Pancreas (tissue), 10 donors: ENCODE measurements around the gene RAB3GAP2. TPM values are rescaled to one million over a fixed set of nuclear protein-coding genes. Genes with fewer than 3 reads are reported as not detected.

ENCODE experiments used
- ATAC-seq, 4 donors: fragments of 200-7000 bp; cut with Tn5 transposase; one replicate each; pipeline versions ENCODE4 v1.8.0 to v1.9.1; 2020; ENCODE audit warnings: mild to moderate bottlenecking in 4 of 4, moderate library complexity in 4 of 4
- DNase-seq, 6 donors: peaks; one replicate each; pipeline ENCODE4 v3.0.0-alpha.2; 2020
- FAIRE-seq: peaks from 2 replicates; lab custom pipeline; 2012; peaks lifted over from hg19 to GRCh38; lab: Jason Lieb, UNC
- H3K27ac ChIP-seq, 4 donors: fragments of 200-600 bp; sonication (generic); 1 replicate in 3 of 4; 2 replicates in 1 of 4; pipeline versions ENCODE4 v1.5.0 to v1.8.0; 2020
- H3K27me3 ChIP-seq, 4 donors: fragments of 200-600 bp; one replicate each; pipeline ENCODE4 v1.8.0; 2021
- H3K36me3 ChIP-seq, 3 donors: fragments of 200-600 bp; sonication (generic) in 1 of 3; one replicate each; pipeline versions ENCODE4 v1.5.0 to v1.8.0; 2020 to 2021
- H3K4me1 ChIP-seq, 3 donors: fragments of 200-600 bp; one replicate each; pipeline ENCODE4 v1.8.0; 2021
- H3K4me3 ChIP-seq, 4 donors: fragments of 200-600 bp; sonication (generic) in 2 of 4; one replicate each; pipeline versions ENCODE4 v1.5.0 to v1.8.0; 2020 to 2021
- H3K9me3 ChIP-seq, 4 donors: fragments of 200-600 bp; one replicate each; pipeline ENCODE4 v1.8.0; 2021
- WGBS, 2 donors: extraction: QIAGEN DNeasy Blood & Tissue Kit; methylation state at CpG; one replicate each; pipeline ENCODE4 v1.1.7; 2013; 5-methylcytosine and 5-hydroxymethylcytosine counted together
- intact Hi-C, 3 donors: fragments of 100-400 bp; cut with DNase I; formaldehyde crosslinking; loops; one replicate each; pipeline versions ENCODE4 v1.11.1 to v1.14.2; 2022
- polyA plus RNA-seq, 2 donors: library from polyadenylated mRNA; stranded (reverse); fragments of 200-250 nt; gene quantifications; one replicate each; pipeline ENCODE4 v1.2.3, GENCODE V29; 2013
- total RNA-seq, 6 donors: library from RNA; stranded (reverse); fragmentation: NEBNext Ultra II Directional in 4 of 6; extraction: Animal tissue kit (Norgen Biotek cat#: 25700) in 4 of 6; gene quantifications; one replicate each; pipeline versions ENCODE4 v1.2.1 to v1.2.4, GENCODE V29; 2021 to 2023
- TF ChIP-seq, protein P1 (sequence below), 4 donors: fragments of 200-600 bp; sonication (generic) in 3 of 4; IDR thresholded peaks; one replicate each; pipeline versions ENCODE4 v1.5.0 to v1.8.0; 2021; ENCODE audit warnings: antibody characterized with exemption in 4 of 4
- donor health status: healthy with polysubstance abuse.
- donor health status: DM: no; HTN: no; CAD: no; lungs with moderate emphysema.
- donor health status: DM: no; HTN: no; CAD: no.
- donor health status: control.
- donor health status: control.
- donor health status: Bipolar disorder and iron deficiency.
- donor health status: DM: yes; HTN: yes; CAD: no.
- donor health status: DM: no; HTN: no; CAD: no.
- donor health status: DM: no; HTN: no; CAD: no.
- donor health status: DM: yes; HTN: yes; CAD: no.

Gene RAB3GAP2
- total and polyA plus RNA-seq, 8 donors: 4.8 to 26.2 (median 15.1) TPM

DNA sequence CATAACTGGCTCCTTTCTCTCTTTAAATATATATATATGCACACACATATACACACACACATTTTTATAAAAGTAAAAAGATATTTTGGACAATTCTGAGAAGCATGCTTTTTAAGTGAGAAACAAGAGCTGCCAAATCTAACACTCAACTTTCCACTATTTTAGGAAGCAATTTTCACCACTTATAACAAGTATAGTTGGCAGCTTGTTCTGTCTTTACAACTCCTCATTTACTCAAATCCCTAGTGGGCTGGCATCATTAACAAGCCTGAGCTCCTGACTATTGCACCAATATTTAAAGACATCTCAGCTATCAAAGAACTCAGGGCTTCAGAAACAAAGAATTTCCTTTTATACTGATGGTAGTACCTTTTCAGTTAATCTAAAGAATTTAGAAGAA lies 76.6 kb downstream of the RAB3GAP2 start:
- no peak overlapping the region for H3K27ac ChIP-seq
- H3K4me3 ChIP-seq: no peak overlapping the region
- no peak for ATAC-seq
- H3K9me3 ChIP-seq: no peaks in the 10 kb centered on the region
- H3K36me3 ChIP-seq: peaks cover 0 to 36% (median 3%) of the 10 kb centered on the region in 3 donors
- intact Hi-C loops: no loop called here
- DNase-seq: no peak
- no peaks in the 10 kb centered on the region for H3K4me1 ChIP-seq
- TF ChIP-seq, protein P1, sequence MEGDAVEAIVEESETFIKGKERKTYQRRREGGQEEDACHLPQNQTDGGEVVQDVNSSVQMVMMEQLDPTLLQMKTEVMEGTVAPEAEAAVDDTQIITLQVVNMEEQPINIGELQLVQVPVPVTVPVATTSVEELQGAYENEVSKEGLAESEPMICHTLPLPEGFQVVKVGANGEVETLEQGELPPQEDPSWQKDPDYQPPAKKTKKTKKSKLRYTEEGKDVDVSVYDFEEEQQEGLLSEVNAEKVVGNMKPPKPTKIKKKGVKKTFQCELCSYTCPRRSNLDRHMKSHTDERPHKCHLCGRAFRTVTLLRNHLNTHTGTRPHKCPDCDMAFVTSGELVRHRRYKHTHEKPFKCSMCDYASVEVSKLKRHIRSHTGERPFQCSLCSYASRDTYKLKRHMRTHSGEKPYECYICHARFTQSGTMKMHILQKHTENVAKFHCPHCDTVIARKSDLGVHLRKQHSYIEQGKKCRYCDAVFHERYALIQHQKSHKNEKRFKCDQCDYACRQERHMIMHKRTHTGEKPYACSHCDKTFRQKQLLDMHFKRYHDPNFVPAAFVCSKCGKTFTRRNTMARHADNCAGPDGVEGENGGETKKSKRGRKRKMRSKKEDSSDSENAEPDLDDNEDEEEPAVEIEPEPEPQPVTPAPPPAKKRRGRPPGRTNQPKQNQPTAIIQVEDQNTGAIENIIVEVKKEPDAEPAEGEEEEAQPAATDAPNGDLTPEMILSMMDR (IDR thresholded peaks at IDR 0.05): no peak
- no peak for FAIRE-seq
- no peaks in the 10 kb centered on the region for H3K27me3 ChIP-seq

DNA sequence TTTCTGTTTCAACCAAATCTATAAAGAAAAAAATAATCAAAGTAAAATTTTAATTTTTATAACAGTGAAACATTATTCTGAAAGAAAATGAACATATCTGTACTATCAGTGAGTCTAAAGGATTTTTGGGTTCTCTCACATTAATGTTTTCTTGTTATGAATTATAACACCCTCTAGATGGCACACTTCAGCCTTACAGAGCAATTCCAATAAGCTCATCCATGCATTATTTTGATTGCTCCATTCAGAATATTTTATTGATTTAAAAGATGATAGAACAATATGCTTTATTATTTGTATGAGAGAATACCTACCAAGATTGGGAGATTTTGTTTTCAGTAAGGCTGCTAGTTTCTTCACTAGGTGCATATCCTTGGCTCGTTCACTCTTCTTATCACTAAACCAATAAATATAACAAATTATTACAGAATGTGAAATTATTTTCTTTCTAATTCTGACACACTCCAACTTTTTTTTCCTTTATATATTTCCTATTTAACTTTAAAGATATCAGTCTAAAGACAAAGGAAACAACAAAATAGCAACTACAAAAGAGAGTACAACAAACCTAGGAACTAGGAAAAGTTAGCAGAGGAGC lies 82.4 kb downstream of the RAB3GAP2 start:
- H3K4me3 ChIP-seq: no peak overlapping the region
- ATAC-seq (peak in 3 of 4 donors; percentile 32 to 62 (median 57)), FAIRE-seq (peak; percentile 91), DNase-seq (no peak)
- H3K9me3 ChIP-seq: no peaks in the 10 kb centered on the region
- WGBS, 2 donors: 43 to 50% methylated on average over 1 of the region's 1 CpG
- H3K27me3 ChIP-seq: no peaks in the 10 kb centered on the region
- intact Hi-C loops: no loop called here
- no peak overlapping the region for H3K27ac ChIP-seq
- peaks cover 0 to 33% (median 5%) of the 10 kb centered on the region in 3 donors for H3K36me3 ChIP-seq
- H3K4me1 ChIP-seq: no peaks in the 10 kb centered on the region
- TF ChIP-seq, protein P1 (IDR thresholded peaks at IDR 0.05): no peak

DNA sequence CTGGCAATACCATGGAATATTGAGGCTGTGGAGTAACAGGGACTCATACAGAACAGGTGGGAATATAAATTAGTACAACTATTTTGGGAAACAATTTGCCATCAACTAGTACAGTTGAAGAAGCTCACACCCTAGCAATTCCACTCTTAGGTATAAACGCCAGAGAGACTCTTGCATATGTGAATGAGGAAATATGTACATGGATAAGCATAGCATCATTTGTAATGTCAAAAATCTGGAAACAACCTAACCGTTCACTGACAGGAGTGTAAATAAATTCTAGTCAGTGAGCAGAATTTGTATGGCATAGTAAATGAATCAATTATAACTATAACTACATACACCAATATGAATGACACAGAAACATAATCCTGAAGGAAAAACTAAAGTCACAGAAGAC lies 83.7 kb downstream of the RAB3GAP2 start:
- intact Hi-C loops: no loop called here
- no peaks in the 10 kb centered on the region for H3K27me3 ChIP-seq
- H3K4me3 ChIP-seq: no peak overlapping the region
- H3K9me3 ChIP-seq: no peaks in the 10 kb centered on the region
- WGBS, 2 donors: 83 to 88% methylated on average over 2 of the region's 2 CpGs
- no peak for DNase-seq
- no peaks in the 10 kb centered on the region for H3K4me1 ChIP-seq
- FAIRE-seq: no peak
- ATAC-seq: no peak
- H3K27ac ChIP-seq: no peak overlapping the region
- peaks cover 0 to 22% (median 5%) of the 10 kb centered on the region in 3 donors for H3K36me3 ChIP-seq
- TF ChIP-seq, protein P1 (IDR thresholded peaks at IDR 0.05): no peak

DNA sequence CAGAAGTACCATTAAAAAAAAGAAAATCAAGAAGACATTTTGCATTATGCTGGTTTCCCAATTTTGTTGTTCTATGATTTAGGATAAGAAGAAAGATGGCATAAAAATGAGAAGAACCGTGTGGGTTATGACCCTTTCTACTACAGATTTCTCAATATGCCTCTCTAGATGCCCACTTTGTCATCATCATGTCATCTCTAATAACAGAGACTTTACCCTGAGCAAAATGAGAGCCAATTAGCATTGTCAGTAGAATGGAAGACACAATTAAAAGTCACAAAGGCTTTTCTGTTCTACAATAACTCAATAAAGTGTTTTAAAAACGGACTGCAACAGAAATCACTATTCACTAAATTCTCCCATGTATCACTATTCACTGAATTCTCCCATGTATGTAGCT lies 85.5 kb downstream of the RAB3GAP2 start:
- ATAC-seq (no peak), DNase-seq (no peak), FAIRE-seq (no peak)
- no peaks in the 10 kb centered on the region for H3K9me3 ChIP-seq
- TF ChIP-seq, protein P1 (IDR thresholded peaks at IDR 0.05): no peak
- H3K27ac ChIP-seq: no peak overlapping the region
- H3K4me1 ChIP-seq: no peaks in the 10 kb centered on the region
- H3K27me3 ChIP-seq: no peaks in the 10 kb centered on the region
- 84 to 85% methylated on average over 2 of the region's 2 CpGs for WGBS, 2 donors
- no peak overlapping the region for H3K4me3 ChIP-seq
- intact Hi-C loops: no loop called here
- peaks cover 0 to 8% (median 7%) of the 10 kb centered on the region in 3 donors for H3K36me3 ChIP-seq

DNA sequence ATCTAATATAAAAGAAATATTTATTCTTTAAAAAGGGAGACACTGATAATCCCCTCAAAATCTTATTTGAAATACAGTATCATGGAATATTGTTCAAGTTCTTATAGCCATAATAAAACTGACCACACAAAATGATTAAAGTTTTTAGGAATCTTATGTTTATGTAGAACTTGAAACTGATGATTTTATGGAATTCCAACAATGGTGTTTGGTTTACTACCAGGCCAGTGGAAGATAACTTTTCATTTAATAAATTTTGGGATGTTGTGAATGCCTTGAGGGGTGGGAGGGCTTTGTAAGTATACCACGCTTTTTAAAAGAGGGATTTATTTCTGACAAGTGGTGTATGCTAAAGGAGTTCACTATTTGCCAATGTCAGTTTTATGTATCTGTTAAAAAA lies 87.7 kb downstream of the RAB3GAP2 start:
- WGBS, 2 donors: 92 to 95% methylated on average over 1 of the region's 1 CpG
- H3K4me1 ChIP-seq: no peaks in the 10 kb centered on the region
- no peak overlapping the region for H3K27ac ChIP-seq
- intact Hi-C loops: no loop called here
- ATAC-seq: no peak
- TF ChIP-seq, protein P1 (IDR thresholded peaks at IDR 0.05): no peak
- FAIRE-seq: no peak
- peaks cover 0 to 8% (median 7%) of the 10 kb centered on the region in 3 donors for H3K36me3 ChIP-seq
- no peak overlapping the region for H3K4me3 ChIP-seq
- H3K9me3 ChIP-seq: no peaks in the 10 kb centered on the region
- DNase-seq: no peak
- no peaks in the 10 kb centered on the region for H3K27me3 ChIP-seq
